HG03565 (cell line): ENCODE results near the gene HOXD8.

Experiments
- ATAC-seq: cut with Tn5 transposase; IDR thresholded peaks from one replicate; pipeline ENCODE4 v1.9.1; 2021; ENCODE audit warnings: mild to moderate bottlenecking, moderate library complexity; ENCODE audit not compliant: unreplicated experiment

HOXD8 gene

DNA sequence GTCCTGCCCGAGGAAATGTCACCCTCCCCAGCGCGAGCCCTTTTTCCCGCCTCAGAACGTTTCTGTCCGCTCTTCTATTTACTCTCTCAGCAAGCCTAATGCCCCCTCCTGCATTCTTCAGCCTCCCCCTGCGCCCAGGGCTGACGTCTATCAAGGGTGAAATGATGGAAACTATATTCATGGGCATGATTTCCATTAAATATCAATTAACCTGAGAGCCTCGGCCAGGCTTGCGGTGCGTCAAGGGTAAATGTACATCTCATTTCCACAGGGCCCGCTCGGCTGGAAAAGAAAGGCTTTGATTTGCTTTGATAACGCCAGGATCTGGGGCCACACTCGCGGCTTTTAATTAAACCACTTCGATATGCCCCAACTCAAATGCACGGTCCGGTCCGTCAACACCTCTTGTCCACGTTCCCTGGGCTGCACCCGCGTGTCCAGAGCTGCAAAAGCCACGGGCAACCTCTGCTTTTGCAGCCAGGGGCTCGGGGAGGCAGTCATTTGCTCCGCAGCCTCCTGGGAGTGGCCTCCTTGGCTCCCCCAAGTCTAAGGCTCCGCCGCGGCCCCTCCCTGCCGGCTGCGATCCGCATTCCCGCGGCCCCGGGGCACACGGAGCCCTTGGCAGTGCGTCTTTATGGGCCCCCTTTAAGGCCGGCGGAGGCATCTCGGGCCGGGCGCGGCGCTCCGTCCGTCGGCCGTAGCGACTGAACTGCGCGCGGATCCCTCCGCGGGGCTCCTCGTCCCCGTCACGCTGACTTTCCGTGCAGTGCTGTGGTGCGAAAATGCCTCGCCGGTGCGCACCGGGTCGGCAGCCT is at the start of gene HOXD8:
Gene HOXD8, plus strand, starts transcription at position 724 of the 815 bp plus-strand sequence. CDS start 662 bp downstream, outside the sequence.
- no peak for ATAC-seq

DNA sequence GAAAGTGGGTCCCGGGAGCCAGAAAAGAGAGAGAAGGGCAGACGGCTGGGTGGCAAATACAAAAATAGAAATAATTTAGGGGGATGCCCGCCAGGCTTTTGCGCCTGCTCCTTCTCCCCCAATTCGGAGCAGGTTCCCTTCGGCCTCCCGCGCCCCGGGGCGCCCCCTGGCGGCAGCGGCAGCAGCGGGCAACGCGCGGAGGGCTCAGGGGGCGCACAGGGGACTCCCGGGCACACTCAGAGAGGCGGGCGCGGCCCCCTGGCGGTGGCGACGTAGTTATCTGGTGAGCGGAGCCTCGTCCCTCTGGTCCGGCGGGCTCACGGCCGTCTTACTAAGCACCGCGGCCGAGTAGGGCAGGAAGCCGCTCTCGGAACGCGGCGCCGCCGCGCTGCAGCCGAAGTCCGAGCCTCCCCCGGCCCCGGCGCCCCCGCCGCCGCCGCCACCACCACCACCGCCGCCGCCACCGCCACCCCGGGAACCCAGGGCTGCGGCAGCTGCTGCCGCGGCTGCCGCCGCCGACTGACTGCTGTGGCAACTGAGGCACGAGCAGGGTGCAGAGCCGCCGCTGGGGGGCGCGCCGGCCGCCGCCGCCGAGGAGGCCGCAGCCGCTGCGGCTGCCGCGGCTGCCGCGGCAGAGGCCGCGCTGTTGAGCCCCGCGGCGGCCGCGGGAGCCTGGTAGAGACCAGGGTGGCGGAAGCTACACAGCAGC is 49.5 kb upstream of the HOXD8 start:
- ATAC-seq = no peak

DNA sequence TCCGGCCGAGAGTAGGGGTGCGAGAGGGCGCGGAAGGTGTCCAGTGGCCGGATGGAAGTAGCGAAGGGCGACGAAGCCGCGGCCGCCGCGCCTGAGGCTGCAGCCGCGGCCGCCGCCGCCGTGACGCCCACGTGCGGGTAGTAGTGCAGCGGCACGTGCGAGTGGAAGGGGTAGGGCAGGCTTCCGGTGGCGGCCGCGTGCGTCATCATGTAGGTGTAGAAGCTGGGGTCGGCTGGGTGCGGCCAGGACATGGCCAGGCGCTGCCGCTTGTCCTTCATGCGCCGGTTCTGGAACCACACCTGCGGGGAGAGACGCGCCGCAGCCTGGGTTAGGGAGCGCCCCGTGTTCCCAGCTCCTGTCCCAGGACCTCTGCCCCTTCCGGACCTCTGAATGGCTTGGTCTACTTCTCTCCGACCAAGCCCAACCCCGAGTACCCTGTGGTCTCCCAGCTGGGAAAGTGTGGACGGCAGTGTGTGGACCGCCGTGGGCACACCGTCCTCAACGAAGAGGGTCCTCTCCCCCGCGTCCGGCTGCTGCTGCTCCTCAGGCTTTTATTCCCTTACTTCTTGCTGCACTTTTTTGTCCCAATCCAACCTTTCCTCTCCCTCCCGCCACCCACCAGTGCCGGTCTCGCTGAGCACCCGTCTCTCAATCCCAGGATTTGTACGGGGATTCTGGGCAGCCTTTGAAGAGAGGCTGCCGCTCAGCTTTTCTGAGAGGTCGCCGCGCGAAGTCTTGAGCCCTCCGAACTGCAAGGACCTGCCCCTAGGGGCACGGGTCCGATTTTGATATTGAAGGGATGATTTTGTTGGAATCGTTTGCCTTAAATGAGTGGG is 48.7 kb upstream of the HOXD8 start:
- no peak for ATAC-seq

DNA sequence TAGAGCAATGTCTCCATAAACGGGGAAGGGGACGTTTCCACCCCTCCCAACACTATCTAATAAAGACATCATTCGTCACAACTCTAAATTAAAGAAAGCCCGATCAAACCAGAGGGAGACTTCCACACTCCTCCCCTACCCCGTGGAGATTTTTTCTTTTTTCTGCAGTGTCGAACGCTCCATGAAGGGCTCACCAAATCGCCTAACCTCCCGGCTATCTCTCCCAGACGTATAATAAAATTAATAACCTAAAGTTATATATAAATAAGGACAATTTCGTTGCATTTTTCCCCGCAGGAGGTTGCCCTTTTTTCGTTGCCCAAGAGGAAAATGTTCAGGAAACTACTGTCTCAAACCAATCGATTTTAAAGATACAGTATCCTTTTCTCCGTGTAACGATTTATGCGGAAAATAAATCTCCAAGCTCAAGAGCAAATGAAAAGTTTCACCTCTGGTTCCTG is 48.1 kb upstream of the HOXD8 start:
- ATAC-seq = no peak

DNA sequence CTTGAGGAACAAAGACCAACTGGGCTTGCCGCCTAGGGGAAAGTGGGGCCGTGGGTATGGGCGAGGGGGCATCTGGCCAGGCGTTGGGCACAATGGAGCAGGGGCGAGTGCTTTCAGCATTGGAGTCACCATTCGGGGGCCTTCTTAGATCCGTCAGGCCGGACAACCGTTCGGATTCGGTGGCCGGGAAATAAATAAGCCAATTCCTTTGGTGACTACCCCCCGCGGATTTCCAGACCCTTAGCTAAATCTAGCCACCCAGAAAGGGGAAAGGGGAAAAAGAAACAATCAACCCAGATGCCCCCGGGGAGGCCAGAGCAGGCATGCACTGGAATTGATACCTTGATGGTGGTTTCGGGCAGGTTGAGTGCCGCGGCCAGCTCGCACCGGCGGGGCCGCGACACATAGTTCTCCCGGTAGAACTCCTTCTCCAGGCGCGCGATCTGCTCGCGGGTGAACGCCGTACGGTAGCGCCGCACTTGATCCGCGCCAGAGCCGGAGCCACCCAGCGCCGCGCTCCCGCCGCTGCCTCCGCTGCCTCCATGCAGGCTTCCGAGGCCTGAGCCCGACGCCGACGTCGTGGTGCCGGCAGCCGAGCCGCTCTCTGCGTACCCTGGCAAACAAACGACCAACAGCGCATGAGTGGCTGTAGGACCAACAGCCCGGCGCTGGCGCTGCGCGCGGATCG is 47.5 kb upstream of the HOXD8 start:
- ATAC-seq = no peak

DNA sequence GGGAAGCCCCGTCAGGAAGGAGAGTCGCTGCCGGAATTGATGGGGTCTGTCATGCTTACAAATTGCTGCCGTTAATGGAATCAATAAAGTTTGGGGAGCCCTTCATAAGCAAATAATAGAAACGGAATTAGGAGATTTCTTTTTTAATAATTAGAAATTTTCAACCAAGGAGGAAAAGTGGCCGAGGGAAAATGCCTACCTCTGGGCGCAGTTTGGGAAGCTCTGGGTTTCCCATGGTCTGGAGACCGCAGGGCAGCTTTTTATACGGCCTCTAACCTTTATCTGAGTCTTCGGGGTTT is 47.0 kb upstream of the HOXD8 start:
- ATAC-seq = no peak

DNA sequence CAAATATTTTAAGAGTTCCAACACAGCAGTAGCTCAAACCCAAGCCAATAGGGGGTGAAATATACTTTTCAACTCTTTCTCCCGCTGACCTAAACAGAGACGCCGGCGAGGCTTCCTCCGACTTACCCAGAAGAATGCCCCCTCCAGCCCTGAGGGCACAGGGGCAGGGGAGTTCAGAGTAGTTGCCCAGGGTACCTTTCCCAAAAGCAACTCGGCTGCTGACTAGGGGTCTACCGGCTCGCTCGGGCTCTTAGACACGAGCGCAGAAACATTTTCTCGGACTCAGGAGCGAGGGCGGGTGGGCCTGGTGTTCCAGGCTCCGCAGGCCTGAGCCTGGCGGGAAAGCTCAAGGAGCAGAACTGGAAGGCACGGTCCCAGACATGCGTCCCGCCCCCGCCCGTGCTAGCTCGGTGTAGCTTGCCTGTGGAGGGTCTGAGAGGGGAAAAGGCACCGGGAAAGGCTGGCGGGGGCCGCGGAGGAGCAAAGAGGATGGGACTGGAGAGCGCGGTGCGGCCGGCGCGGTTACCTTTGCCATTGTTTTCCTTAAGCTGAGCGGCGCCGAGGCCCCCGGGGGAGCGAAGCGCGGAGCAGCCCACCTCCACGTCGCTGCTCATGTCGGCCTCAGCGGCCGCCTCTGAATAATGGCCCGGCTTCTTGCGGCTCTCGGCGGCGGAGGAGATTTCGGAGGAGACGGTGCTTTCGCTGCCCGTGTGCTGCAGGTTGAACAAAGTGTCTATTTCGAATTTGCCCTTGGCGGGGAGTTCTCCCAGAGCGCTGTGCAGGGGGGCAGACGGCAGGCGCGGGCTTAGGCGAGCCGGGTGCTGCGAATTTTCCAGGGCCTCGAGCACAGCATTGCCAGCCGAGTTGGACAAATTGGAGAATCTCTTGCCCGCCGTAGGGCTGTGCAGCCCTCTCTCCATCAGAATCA is 46.4 kb upstream of the HOXD8 start:
- no peak for ATAC-seq

DNA sequence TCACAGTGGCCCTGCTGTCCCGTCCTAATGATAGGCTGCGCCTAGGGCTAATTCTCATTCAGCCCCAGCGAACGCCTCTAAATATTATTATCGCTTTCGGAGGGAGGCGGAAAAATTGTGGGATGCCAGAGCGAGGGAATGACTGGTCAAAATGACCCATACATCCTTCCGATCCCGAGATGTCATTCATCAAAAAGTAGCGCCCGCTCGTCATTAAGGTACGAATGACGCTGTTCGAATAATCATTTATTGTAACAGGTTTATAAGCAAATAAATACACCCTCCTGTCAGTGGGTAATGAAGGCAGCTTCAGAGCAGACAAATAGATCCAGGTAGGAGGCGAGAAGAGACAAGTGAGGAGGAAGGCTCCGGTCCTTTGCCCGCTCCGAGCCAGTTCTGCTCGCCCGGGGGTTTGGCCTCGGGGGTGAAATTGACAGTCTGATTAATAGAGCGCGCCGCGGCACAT is 45.7 kb upstream of the HOXD8 start, which contains the start of gene EVX2:
Gene EVX2, minus strand, starts transcription at position 167 of the 466 bp plus-strand sequence. CDS start 186 bp downstream, outside the sequence.
- ATAC-seq = no peak

DNA sequence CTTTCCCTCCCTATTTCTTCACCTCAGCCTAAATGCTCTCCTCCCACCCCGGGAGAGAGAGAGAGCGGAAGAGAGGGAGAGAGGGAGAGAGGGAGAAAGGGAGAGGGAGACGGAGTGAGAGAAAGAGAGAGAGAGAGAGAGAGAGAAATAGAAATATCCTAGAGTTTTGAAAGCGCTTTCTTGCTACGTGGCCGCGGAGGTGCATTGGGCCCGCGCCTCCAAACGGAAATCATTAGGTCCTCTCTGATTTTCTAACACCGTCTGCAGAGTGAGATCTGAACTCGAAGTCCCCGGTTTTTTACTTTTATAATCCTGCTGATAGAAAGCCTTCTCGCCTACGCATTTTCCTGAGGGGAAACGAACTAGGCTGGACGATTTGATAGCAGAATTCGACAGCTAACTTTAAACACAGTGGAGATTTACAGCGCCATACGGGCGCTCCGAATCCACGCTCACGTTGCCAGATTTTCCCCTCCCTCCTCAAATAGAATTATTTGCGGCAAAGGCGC is 44.8 kb upstream of the HOXD8 start:
- no peak for ATAC-seq

DNA sequence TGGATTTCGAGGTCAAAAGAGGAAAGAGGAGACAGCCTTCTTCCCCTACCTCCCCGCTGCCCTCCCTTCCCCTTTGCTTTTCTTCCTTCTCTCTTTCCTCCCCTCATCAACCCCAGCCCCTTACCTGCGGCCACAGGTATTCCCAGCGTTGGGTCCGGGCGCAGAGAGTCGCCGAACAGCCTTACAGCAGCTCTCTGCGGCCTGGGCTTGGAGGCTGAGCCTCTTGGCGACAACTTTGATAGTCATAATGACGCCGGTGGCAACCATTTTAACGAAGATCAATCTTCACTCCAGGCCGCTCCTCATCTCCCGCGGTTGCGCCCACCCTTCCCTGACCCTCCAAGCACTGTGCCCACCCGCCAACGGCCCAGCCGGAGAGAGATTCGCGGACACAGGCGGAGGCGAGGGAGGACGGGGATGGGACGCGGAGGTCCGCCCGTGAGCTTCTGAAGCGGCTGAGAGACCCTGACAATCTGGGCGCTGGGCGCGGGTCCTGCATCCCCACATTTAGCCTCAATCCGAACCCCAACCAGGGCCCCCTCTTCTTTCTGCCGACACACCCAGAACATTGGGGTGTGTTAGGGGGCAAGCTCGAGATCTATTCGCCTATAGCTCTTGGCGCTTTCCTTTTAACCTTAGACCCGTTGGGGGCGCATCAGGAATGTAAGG is 44.3 kb upstream of the HOXD8 start:
- ATAC-seq = no peak

DNA sequence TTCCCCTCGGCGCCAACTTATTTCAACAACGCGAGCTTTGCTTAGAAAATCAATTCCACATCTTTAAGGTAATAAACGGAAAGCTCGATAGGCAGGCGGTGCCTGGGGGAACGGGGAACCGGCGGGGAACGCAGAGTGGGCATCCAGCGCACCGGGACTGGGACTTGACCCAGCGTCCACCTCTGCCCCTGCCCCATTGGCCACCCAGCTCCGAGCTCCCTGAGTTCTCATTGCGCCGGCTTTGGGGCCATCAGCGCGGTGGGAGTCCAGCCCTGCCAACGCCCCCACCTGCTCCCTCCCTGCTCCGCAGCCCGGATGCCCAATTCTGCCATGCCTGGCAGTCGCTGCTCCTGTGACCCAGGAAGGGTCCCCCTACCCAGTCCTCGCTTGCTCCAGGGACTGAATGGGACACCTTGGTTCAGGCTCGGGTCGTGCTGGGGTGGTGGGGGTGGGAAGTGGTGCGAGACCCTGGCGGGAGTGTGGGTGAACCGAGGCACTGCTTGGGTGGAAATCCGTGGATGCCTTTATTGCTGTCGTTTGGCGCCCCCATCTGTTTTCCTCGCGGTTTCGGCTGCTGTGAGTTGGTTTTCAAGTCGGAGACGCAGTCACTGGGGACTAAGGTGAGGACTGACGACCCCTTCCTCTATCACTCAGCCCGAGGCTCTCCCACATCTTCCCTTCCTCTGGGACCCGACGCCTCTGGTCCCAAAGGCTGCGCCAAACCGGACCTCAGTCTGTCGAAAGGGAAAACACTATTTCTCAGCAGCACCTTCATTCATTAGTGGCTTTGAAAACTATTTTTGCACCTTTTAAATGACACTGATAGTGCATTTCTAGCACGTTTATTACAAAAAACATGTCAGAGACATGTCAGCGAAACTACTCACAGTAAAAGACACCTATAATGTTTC is 43.4 kb upstream of the HOXD8 start:
- ATAC-seq = no peak

DNA sequence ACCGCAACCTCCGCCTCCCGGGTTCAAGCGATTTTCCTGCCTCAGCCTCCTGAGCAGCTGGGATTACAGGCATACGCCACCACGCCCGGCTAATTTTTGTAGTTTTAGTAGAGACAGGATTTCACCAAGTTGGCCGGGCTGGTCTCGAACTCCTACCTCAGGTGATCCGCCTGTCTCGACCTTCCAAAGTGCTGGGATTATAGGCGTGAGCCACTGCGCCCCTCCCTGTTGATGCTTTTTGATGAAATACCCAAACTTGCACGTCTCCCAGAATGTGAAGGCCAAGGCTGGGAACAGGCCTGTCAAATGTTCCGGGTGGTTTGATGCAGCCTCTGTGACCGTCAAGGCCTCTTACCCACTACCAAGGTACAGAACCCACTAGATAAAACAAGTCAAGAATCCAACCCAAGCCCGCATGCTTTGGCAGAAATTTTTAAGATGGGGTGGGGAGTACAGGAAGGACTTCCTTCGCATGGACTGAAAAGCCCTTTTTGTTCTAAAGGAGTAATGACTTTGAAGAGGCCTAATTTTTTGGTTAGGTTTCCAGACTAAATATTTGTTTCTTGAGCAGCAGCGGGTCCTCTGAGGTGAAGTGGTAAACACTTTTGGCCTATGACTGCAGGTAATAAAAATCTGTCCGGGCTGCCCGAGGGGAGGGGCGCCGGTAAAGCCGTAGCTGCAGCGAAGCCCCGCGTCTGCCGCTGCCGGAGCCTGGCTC is 42.0 kb upstream of the HOXD8 start:
- ATAC-seq = no peak

DNA sequence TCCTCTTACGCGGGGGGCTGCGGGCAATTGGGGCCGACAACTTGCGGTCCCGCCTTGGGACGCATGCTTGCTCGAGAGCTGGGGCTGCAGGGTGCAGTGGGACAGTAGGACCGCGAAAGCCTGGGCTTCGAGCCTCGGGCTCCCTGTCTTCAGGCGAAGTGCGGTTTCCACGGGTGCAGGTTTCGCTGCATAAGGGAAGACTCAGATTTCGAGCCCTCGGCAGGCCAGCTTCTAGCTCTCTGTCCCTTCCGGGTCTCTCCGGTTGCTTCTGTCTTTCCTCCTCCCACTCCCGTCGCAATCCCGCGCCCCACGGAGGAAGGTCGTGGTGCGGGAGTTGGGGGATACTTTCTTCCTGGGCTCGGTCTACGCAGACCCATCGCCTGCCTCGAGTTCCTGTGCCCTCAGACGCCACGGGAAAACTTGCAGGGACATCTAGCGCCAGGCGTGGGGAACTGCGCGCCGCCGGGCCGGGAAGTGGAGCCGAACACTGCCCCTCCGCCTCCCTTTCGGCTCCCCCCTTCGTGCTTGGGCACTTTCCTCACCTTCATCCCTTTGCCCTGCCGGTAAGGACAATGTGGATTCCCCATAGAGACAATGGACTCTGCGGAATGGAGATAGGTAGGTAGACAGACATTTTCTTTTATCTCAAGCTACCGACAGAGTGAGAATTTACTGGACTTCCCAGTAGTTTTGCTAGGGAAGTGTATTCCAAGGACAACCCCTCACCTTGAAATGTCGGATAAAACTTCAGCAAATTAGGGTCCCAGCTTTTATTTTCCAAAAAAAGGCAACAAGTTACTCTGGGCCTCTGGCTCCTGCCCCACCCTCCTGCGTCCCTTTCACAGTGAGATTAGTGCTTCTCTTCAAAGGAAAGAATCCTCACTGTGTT is 41.2 kb upstream of the HOXD8 start:
- ATAC-seq = no peak

DNA sequence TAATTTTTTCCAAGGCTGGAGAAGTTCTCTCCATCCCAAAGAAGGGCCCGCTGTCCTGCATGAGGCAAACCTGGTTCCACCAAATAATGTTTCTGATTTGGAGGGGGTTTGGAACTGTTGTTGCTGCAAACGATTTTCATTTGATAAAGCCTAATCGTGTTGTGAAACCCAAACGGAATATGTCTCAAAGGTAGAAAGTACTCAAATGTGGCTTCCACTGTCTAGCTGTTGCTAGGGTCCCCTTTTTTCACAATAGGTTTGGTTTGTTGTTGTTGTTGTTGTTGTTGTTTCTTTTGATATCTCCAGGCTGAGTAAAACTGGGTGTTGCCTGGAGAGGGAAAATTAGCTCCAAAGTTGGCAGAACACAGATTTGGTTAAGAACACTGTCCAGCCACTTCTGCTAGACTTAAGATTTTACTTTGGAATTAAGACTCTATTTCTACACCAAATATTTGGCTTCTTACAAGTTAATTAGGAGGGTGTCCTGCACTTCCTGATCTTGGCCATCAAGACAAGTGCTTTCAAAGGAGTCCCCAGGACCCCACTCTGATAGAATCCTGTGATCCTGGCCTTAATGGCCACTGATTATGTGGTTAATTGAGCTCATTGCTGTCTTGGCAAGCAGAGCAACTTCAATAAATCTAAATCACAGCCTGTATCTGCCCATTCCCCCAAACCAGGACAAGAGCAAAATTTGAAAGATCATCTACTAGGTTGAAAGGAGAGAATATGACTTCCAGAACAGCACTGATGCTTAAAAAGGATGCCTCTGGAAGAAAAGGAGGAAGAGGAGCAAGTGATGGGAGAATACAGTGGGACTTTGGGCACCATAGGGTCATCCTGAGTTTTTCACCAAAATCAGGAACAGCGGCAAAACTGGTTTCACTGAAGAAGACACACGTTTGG is 40.3 kb upstream of the HOXD8 start:
- no peak for ATAC-seq

DNA sequence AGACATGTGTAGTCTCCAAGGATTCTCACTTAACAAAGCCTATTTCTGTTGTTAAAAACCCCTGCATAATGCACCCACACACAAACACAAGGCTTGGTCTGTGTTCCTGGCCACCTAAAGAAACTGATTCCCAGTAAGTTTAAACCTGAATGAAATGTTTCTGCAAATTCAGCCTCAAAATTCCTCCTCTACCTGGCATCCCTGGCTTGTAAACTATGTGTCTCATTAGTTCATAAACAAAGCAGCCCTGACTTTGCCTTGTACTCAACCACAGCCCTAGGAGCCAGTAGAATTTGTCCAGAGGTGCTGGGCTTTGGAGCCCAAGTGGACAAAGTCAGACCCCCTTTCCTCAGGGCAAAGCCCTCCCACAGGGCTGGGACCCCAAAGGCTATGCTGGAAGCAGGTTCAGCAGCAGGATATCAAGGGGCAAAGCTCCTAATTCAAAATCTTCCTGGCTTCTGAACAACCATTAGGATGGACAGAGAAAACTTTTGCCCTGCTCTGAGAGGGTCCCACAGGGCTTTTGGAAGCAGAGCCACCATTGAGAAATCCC is 39.6 kb upstream of the HOXD8 start:
- no peak for ATAC-seq
